ENCODE data around the gene EVC.

The EVC gene

DNA sequence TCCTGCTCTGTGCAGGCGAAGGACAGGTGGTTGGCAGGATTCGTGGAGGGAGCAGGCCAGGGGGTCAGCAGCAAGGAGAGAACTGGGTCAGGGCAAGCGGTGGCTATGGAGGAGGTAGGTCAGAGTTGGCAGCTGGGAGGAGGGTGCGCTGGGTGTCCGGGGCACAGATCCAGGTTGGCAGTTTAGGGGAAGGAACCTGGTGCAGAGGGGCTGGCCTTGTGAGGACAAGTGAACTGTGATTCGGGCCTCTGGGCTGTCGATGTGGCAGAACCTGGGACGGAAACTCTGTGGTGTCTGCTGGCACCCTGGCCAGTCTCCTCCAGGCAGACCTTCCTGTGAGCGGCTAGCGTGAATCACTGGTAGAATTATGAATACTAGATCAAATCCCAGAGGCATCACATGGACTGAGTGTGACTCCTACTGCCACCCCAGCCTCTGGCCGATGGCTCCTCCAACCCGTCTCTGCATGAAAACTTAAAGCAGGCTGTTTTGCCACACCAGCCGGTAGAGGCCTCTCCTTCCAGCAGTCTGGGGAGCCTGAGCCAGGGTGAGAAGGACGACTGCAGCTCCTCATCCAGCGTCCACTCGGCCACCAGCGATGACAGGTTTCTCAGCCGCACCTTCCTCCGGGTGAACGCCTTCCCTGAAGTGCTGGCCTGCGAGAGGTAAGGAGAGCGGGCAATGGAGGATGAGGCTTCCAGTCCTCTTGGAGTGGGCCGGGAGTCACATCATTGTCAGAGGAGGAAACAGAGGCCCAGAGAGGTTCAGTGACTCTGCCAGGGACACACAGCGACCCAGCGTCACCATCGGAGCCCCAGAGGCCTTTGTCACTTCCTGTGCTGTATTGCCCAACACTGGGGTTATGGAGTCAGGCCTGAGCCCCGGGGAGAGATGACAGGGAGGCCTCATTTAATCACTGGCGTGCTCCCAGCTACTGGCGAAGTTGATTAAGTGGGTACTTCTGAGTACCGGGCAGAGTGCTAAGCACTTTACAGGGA, 20.3 kb downstream of the EVC start:
- Histone ChIP-seq H3K27me3 (ENCODE audit: control insufficient read depth in 1 of 2, insufficient read depth in 2 of 2, low read length in 2 of 2) (no peaks in the 10 kb centered on the region), H3K36me3 (ENCODE audit: control insufficient read depth in 2 of 2, insufficient read depth in 2 of 2, low read length in 2 of 2) (peaks cover 47 to 61% of the 10 kb centered on the region in 2 donors), H3K4me1 (ENCODE audit: control insufficient read depth, insufficient read depth, low read length) (no peaks in the 10 kb centered on the region), H3K4me3 (ENCODE audit: low read length in 2 of 2) (no peak overlapping the region), H3K9me3 (ENCODE audit: control insufficient read depth in 2 of 2, low read length in 2 of 2) (no peaks in the 10 kb centered on the region), H3K9ac (ENCODE audit: low read length in 2 of 2) (no peak overlapping the region), H3K27ac (ENCODE audit: low read length) (no peak overlapping the region)

DNA sequence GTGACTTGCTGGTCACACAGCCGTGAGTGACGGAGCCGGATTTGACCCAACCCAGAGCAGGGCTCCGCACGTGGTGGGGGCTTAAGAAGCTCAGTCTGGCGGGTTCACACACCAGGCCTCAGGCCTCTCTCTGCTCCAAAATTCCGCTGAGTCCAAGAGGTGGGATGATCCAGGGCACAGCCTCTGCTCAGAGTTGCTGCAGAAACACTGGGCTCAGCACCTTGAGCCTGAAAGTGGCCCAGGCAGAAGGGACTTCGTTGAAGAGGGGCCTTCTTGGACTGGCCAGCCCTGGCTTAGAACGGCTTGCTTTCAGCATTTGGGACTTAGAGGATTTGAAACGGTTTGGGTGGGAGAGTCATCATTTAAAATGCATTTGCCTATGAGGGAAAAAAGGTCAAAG, 21.2 kb downstream of the EVC start:
- Histone ChIP-seq H3K9me3 (ENCODE audit: control insufficient read depth in 2 of 2, low read length in 2 of 2) (no peaks in the 10 kb centered on the region), H3K4me1 (ENCODE audit: control insufficient read depth, insufficient read depth, low read length) (no peaks in the 10 kb centered on the region), H3K27ac (ENCODE audit: low read length) (no peak overlapping the region), H3K4me3 (ENCODE audit: low read length in 2 of 2) (no peak overlapping the region), H3K27me3 (ENCODE audit: control insufficient read depth in 1 of 2, insufficient read depth in 2 of 2, low read length in 2 of 2) (no peaks in the 10 kb centered on the region), H3K36me3 (ENCODE audit: control insufficient read depth in 2 of 2, insufficient read depth in 2 of 2, low read length in 2 of 2) (peaks cover 47 to 69% of the 10 kb centered on the region in 2 donors), H3K9ac (ENCODE audit: low read length in 2 of 2) (no peak overlapping the region)

DNA sequence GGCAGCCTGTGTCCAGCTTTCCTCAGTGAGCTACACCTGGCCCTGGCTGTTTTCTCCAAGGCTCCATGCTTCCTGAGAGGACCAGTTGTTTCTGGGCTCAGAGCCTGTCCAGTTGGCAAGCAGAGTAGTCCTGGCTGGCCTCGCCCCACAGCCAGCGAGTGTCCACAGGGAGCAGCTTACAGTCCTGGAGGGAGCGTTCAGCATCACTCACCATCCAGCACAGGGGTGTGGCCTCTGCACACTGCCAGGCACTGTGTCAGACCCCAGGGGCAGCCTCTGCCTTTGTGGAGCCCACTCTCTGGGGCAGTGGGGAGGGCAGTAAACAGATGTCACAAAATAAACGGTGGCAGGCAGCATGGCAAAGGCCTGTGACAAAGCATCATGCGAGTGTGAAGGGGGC, 23.9 kb downstream of the EVC start:
- Histone ChIP-seq H3K27me3 (ENCODE audit: control insufficient read depth in 1 of 2, insufficient read depth in 2 of 2, low read length in 2 of 2) (no peaks in the 10 kb centered on the region), H3K27ac (ENCODE audit: low read length) (no peak overlapping the region), H3K4me3 (ENCODE audit: low read length in 2 of 2) (no peak overlapping the region), H3K9me3 (ENCODE audit: control insufficient read depth in 2 of 2, low read length in 2 of 2) (no peaks in the 10 kb centered on the region), H3K9ac (ENCODE audit: low read length in 2 of 2) (no peak overlapping the region), H3K36me3 (ENCODE audit: control insufficient read depth in 2 of 2, insufficient read depth in 2 of 2, low read length in 2 of 2) (peaks cover 42 to 62% of the 10 kb centered on the region in 2 donors), H3K4me1 (ENCODE audit: control insufficient read depth, insufficient read depth, low read length) (no peaks in the 10 kb centered on the region)

DNA sequence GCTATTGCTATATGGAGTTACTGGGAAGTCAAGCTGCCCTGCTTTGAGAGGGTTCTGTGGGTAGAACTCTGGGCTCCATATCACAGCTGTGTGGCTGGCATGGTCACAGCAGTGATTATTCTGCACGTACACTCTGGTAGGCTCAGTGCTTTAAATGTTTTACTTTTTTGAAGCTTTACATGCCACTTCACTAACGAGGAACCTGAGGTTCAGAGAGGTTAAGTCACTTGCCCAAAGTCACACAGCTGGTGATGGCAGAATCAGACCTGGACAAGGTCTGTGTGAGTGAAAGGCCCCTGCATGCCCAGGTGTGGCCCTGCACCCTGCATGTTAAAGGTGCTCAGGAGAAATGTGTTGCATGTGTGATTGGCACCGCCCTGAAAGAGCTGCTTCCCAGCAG, 24.5 kb downstream of the EVC start:
- Histone ChIP-seq H3K4me3 (ENCODE audit: low read length in 2 of 2) (no peak overlapping the region), H3K36me3 (ENCODE audit: control insufficient read depth in 2 of 2, insufficient read depth in 2 of 2, low read length in 2 of 2) (peaks cover 39 to 58% of the 10 kb centered on the region in 2 donors), H3K4me1 (ENCODE audit: control insufficient read depth, insufficient read depth, low read length) (no peaks in the 10 kb centered on the region), H3K27me3 (ENCODE audit: control insufficient read depth in 1 of 2, insufficient read depth in 2 of 2, low read length in 2 of 2) (no peaks in the 10 kb centered on the region), H3K9ac (ENCODE audit: low read length in 2 of 2) (no peak overlapping the region), H3K9me3 (ENCODE audit: control insufficient read depth in 2 of 2, low read length in 2 of 2) (no peaks in the 10 kb centered on the region), H3K27ac (ENCODE audit: low read length) (no peak overlapping the region)

DNA sequence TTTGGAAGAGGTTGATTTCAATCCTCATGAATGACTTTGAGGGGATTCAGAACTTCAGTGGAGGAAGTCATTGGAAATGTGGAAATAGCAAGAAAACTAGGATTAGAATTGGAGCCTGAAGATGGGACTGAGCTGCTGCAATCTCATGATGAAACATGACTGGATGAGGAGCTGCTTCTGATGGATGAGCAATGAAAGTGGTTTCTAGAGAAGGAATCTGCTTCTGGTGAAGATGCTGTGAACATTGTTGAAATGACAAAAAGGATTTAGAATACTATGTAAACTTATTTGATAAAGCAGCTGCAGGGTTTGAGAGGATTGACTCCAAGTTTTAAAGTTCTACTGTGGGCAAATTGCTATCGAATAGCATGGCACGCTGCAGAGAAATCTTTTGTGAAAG, 27.1 kb downstream of the EVC start:
- H3K4me3 ChIP-seq (ENCODE audit: low read length in 2 of 2): no peak overlapping the region
- H3K27me3 ChIP-seq (ENCODE audit: control insufficient read depth in 1 of 2, insufficient read depth in 2 of 2, low read length in 2 of 2): no peaks in the 10 kb centered on the region
- H3K9me3 ChIP-seq (ENCODE audit: control insufficient read depth in 2 of 2, low read length in 2 of 2): no peaks in the 10 kb centered on the region
- no peak overlapping the region for H3K9ac ChIP-seq (ENCODE audit: low read length in 2 of 2)
- no peak overlapping the region for H3K27ac ChIP-seq (ENCODE audit: low read length)
- no peaks in the 10 kb centered on the region for H3K4me1 ChIP-seq (ENCODE audit: control insufficient read depth, insufficient read depth, low read length)
- peaks cover 34 to 48% of the 10 kb centered on the region in 2 donors for H3K36me3 ChIP-seq (ENCODE audit: control insufficient read depth in 2 of 2, insufficient read depth in 2 of 2, low read length in 2 of 2)

DNA sequence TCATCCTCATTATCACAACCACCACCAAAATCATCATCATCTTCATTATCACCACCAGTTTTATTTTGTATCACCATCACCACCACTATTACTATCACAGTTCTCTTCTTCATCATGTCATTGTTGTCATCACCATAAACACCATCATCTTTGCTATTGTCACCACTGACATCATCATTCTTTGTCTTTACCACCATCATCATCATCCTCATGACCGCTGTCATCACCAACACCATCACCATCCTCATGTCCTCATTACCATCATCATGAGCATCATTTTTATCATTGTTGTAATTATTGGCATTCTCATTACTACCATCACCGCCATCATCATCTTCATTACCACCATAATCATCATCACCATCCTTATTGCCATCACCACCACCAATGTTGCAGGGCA, 31.4 kb downstream of the EVC start:
- no peaks in the 10 kb centered on the region for H3K27me3 ChIP-seq (ENCODE audit: control insufficient read depth in 1 of 2, insufficient read depth in 2 of 2, low read length in 2 of 2)
- no peaks in the 10 kb centered on the region for H3K4me1 ChIP-seq (ENCODE audit: control insufficient read depth, insufficient read depth, low read length)
- H3K4me3 ChIP-seq (ENCODE audit: low read length in 2 of 2): no peak overlapping the region
- no peaks in the 10 kb centered on the region for H3K9me3 ChIP-seq (ENCODE audit: control insufficient read depth in 2 of 2, low read length in 2 of 2)
- no peak overlapping the region for H3K27ac ChIP-seq (ENCODE audit: low read length)
- no peak overlapping the region for H3K9ac ChIP-seq (ENCODE audit: low read length in 2 of 2)
- peaks cover 23% of the 10 kb centered on the region in 2 donors for H3K36me3 ChIP-seq (ENCODE audit: control insufficient read depth in 2 of 2, insufficient read depth in 2 of 2, low read length in 2 of 2)

DNA sequence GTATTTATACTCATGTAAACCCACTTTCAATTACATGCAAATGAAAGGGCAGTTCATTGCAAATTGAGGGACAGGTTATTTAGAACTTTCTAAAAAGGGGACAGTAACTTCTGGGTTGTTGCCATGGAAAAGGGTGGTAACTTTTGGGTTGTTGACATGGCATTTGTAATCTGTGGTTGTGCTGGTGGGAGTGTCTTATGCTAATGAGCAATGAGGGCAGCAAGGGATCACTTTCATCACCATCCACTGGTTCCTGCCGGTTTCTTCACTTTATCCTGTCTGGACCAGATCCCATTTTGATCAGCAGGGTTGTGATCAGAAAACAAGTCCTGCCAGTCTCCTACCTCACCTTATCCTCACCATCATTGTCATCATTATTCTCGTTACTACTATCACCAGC, 32.0 kb downstream of the EVC start:
- Histone ChIP-seq H3K27me3 (ENCODE audit: control insufficient read depth in 1 of 2, insufficient read depth in 2 of 2, low read length in 2 of 2) (no peaks in the 10 kb centered on the region), H3K9me3 (ENCODE audit: control insufficient read depth in 2 of 2, low read length in 2 of 2) (no peaks in the 10 kb centered on the region), H3K4me3 (ENCODE audit: low read length in 2 of 2) (no peak overlapping the region), H3K27ac (ENCODE audit: low read length) (no peak overlapping the region), H3K4me1 (ENCODE audit: control insufficient read depth, insufficient read depth, low read length) (no peaks in the 10 kb centered on the region), H3K9ac (ENCODE audit: low read length in 2 of 2) (no peak overlapping the region), H3K36me3 (ENCODE audit: control insufficient read depth in 2 of 2, insufficient read depth in 2 of 2, low read length in 2 of 2) (peaks cover 23 to 28% of the 10 kb centered on the region in 2 donors)

DNA sequence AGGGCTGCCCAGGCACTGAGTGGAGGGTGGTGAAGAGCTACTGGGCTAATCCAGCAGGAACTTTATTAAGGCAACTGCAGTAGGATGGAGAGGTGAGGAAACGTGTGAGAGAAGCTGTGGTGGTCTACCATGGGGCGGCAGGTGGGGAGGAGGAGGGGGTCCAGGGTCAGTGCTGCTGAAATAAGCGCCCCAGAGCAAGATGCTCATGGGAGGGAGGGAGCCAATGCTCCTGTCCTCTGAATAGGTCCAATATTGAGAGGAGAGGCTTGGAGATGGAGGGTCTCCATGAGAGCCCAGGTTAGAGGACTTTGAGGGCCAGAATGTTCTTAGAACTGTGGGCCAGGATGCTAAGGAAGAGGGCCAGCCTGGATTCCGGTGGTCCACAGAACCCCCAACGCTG, 35.2 kb downstream of the EVC start:
- Histone ChIP-seq H3K27ac (ENCODE audit: low read length) (no peak overlapping the region), H3K9me3 (ENCODE audit: control insufficient read depth in 2 of 2, low read length in 2 of 2) (no peaks in the 10 kb centered on the region), H3K36me3 (ENCODE audit: control insufficient read depth in 2 of 2, insufficient read depth in 2 of 2, low read length in 2 of 2) (peaks cover 37 to 53% of the 10 kb centered on the region in 2 donors), H3K4me3 (ENCODE audit: low read length in 2 of 2) (no peak overlapping the region), H3K27me3 (ENCODE audit: control insufficient read depth in 1 of 2, insufficient read depth in 2 of 2, low read length in 2 of 2) (no peaks in the 10 kb centered on the region), H3K9ac (ENCODE audit: low read length in 2 of 2) (no peak overlapping the region), H3K4me1 (ENCODE audit: control insufficient read depth, insufficient read depth, low read length) (no peaks in the 10 kb centered on the region)

DNA sequence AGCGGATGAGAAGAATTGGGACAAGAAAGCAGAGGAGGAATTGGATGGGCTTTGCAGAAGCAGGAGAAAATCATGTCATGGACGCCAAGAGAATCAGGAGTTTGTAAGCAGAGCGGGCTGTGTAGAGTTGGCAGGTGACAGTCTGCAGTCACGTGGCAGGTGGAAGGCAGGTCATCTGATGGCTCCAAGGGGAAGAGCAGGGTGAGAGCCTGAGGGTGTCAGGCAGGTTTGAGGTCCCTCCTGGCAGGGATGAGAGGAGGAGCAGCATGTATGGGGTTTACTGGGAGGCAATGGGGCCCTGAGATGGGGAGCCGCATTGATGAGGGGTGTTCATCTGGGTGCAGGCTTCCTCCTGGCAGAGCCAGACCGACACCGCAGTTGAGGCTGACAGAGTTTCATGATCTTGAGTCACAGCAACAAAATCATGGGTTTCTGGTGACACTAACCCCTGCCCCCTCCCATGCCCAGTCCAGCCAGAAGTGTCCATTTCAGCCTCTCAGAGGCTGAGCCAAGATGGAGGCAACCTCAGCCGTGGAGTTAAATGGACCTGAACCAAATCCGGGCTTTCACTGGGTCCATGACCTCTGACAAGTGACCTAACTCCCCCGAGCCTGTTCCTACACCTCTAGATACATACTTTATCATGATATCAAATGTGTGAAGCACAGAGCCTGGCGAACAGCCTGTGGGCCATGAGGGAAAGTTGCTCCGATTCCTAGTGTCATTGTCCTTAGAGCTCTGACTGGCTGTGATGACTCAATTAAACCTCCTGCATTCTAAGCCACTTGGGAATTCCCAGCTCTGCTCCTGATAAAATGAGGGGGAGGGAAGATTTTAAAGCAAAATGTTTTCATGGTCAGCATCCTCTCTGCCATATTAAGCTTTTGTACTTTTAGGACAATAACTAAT, 36.1 kb downstream of the EVC start:
- H3K27me3 ChIP-seq (ENCODE audit: control insufficient read depth in 1 of 2, insufficient read depth in 2 of 2, low read length in 2 of 2): no peaks in the 10 kb centered on the region
- H3K9me3 ChIP-seq (ENCODE audit: control insufficient read depth in 2 of 2, low read length in 2 of 2): no peaks in the 10 kb centered on the region
- H3K4me1 ChIP-seq (ENCODE audit: control insufficient read depth, insufficient read depth, low read length): no peaks in the 10 kb centered on the region
- peaks cover 37 to 56% of the 10 kb centered on the region in 2 donors for H3K36me3 ChIP-seq (ENCODE audit: control insufficient read depth in 2 of 2, insufficient read depth in 2 of 2, low read length in 2 of 2)
- no peak overlapping the region for H3K4me3 ChIP-seq (ENCODE audit: low read length in 2 of 2)
- no peak overlapping the region for H3K9ac ChIP-seq (ENCODE audit: low read length in 2 of 2)
- no peak overlapping the region for H3K27ac ChIP-seq (ENCODE audit: low read length)

DNA sequence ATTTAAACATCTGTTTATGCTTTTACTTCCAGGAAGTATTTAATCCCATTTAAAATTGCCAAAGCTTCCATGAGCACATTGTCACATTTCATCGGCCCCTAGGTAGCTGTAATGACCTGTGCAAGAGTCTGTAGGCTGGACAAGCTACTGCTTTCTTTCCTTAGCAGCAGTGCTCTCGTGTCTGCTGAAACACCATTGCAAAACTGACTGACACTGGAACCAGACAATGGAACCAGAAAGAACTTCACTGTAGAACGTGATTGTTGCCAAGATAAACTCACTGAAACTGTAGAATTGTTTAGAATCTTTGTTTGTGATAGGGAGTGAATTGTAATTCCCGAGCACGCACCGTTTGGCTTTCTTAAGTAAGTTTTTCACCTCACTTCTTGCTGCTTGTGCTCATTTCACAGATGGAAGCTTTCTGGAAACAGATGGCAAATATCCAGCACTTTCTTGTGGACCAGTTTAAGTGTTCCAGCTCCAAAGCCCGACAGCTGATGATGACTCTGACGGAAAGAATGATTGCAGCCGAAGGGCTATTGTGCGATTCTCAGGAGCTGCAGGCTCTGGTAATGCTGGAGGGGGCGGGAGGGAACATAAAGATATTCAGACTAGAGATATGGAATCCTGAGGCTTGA, 36.9 kb downstream of the EVC start:
- no peaks in the 10 kb centered on the region for H3K4me1 ChIP-seq (ENCODE audit: control insufficient read depth, insufficient read depth, low read length)
- no peaks in the 10 kb centered on the region for H3K27me3 ChIP-seq (ENCODE audit: control insufficient read depth in 1 of 2, insufficient read depth in 2 of 2, low read length in 2 of 2)
- H3K36me3 ChIP-seq (ENCODE audit: control insufficient read depth in 2 of 2, insufficient read depth in 2 of 2, low read length in 2 of 2): peaks cover 35 to 51% of the 10 kb centered on the region in 2 donors
- H3K9ac ChIP-seq (ENCODE audit: low read length in 2 of 2): no peak overlapping the region
- H3K27ac ChIP-seq (ENCODE audit: low read length): no peak overlapping the region
- H3K9me3 ChIP-seq (ENCODE audit: control insufficient read depth in 2 of 2, low read length in 2 of 2): no peaks in the 10 kb centered on the region
- no peak overlapping the region for H3K4me3 ChIP-seq (ENCODE audit: low read length in 2 of 2)

All from stomach smooth muscle (tissue), 2 donors.